ENCODE data around the gene ZBTB20. TPM values are rescaled to one million over a fixed set of nuclear protein-coding genes. Genes with fewer than 3 reads are reported as not detected.

The ZBTB20 gene
- total and polyA plus RNA-seq, 4 donors, result 3.1 to 57.4 (median 29.3) TPM

DNA sequence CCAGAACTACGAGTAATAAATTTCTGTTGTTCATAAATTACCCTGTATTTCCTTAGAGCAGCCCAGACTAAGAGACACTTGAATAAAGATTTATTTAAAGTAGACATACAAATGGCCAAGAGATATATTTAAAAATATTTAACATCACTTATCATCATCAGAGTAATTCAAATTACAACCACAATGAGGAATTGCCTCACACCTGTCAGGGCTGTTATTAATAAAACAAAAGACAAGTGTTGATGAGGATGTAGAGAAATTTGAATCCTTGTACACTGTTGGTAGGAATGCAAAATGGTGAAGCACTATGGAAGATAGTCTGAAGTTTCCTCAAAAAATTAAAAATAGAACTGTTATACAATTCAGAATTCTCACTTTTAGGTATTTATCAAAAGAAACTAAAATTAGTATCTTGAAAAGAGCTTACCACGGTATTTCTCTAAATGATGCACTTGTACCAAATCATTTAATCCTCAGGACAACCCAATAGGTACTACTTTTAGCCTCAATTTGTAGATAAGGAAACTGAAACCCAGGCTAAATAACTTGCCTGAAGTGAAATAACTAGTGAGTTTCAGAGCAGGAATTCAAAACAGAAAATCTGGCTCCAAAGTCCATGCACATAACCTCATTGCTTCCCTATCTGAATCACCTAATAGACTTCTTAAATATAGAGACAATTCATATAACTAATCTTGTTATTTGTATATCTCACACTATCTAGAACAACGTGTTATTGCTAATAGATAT is 69.4 kb downstream of the ZBTB20 start:
- H3K27ac ChIP-seq (ENCODE audit: low read depth, low read length), result no peak overlapping the region
- H3K27me3 ChIP-seq (ENCODE audit: control insufficient read depth, insufficient read depth, low read length), result no peaks in the 10 kb centered on the region
- H3K9me3 ChIP-seq (ENCODE audit: control insufficient read depth, insufficient read depth, low read length), result peaks cover 2% of the 10 kb centered on the region
- H3K4me1 ChIP-seq (ENCODE audit: control insufficient read depth, insufficient read depth, low read length), result no peaks in the 10 kb centered on the region
- no CpG with 5 or more reads among the region's 3 CpGs for WGBS (ENCODE audit: insufficient coverage)
- DNase-seq (ENCODE audit: low read depth in 4 of 6, low spot score in 6 of 6), result no peak
- no peaks in the 10 kb centered on the region for H3K36me3 ChIP-seq (ENCODE audit: control insufficient read depth, insufficient read depth, low read length)
- no peak overlapping the region for H3K4me3 ChIP-seq (ENCODE audit: low read depth, low read length)

DNA sequence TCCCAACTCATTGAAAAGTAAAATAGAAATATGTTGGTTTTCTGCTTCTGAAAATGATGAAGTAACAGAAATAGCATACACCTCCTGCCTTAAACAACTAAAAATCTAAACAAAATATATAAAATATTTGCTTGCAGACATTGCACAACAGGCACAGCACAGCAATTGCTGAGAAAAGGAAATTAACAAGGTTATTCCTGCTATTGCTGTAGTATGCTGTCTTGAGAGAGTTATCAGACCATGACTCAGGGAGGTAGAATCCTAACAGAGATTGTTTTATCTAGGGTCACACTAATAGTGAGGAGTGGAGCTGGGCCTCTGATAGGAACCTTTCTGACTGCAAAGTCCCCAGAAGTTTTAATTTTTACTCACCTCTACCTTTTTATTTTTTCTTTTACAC is 72.6 kb downstream of the ZBTB20 start:
- no peak overlapping the region for H3K27ac ChIP-seq (ENCODE audit: low read depth, low read length)
- H3K27me3 ChIP-seq (ENCODE audit: control insufficient read depth, insufficient read depth, low read length), result no peaks in the 10 kb centered on the region
- H3K9me3 ChIP-seq (ENCODE audit: control insufficient read depth, insufficient read depth, low read length), result peaks cover 2% of the 10 kb centered on the region
- no peak for DNase-seq (ENCODE audit: low read depth in 4 of 6, low spot score in 6 of 6)
- H3K36me3 ChIP-seq (ENCODE audit: control insufficient read depth, insufficient read depth, low read length), result no peaks in the 10 kb centered on the region
- no peaks in the 10 kb centered on the region for H3K4me1 ChIP-seq (ENCODE audit: control insufficient read depth, insufficient read depth, low read length)
- H3K4me3 ChIP-seq (ENCODE audit: low read depth, low read length), result no peak overlapping the region

DNA sequence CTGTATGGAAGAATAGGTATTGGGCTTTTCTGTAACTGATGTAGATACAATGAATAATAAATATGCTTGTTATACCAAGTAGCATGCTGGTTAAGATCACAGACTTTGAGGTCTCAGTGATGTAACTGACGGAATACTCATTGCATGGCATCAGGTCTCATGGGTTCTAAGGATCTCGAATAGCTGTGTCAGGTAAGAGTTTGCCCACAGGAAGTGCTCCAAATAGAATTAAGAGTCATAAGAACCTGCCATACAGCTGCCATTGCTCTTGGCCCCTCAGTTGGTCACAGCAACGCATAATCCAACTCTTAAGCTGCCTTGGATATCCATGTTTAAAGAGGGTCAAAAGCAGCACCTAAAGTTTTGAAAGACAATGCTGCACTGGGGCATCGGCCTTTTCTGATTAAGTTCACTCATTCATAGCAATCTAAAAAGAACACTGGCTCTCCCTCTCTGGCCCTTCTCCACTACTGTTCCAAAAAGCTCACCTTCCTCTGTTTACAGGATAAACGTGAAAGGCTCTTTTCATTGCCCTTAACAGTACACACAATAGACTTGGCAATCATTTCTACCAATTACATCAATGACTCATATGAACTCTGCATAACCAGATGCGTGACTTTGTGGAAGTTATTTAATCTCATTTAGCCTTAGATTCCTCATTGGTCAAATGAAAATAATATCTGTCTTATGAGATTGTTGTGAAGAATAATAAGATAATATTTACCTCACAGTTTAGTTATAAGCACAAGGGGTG is 74.6 kb downstream of the ZBTB20 start:
- WGBS (ENCODE audit: insufficient coverage), result 75% methylated on average over 5 of the region's 6 CpGs
- no peak overlapping the region for H3K27ac ChIP-seq (ENCODE audit: low read depth, low read length)
- H3K36me3 ChIP-seq (ENCODE audit: control insufficient read depth, insufficient read depth, low read length), result no peaks in the 10 kb centered on the region
- peaks cover 2% of the 10 kb centered on the region for H3K9me3 ChIP-seq (ENCODE audit: control insufficient read depth, insufficient read depth, low read length)
- no peak overlapping the region for H3K4me3 ChIP-seq (ENCODE audit: low read depth, low read length)
- no peaks in the 10 kb centered on the region for H3K4me1 ChIP-seq (ENCODE audit: control insufficient read depth, insufficient read depth, low read length)
- no peaks in the 10 kb centered on the region for H3K27me3 ChIP-seq (ENCODE audit: control insufficient read depth, insufficient read depth, low read length)
- DNase-seq (ENCODE audit: low read depth in 4 of 6, low spot score in 6 of 6), result no peak

DNA sequence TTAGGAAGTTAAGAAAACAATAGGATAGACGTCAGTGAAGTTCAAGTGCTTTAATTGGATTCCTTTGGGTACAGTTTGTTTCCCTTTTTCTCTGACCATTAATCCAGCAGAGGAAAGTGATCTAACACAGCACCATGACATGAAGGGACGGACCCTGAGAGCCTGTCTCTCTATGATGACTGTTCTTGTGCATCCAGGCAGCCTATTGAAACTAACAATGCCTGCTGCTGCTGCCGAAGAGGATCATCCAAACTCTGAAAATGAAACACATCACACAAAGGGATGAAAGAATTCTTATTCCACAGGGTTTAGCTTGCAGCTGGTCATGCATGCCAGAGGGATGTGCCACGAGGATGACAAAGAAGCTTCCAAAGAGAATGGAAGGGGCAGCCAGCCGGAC is 75.5 kb downstream of the ZBTB20 start:
- DNase-seq (ENCODE audit: low read depth in 4 of 6, low spot score in 6 of 6), result peak in 2 of 6 donors; percentile 42 to 56
- H3K27ac ChIP-seq (ENCODE audit: low read depth, low read length), result peak overlapping the region; percentile 50
- H3K4me3 ChIP-seq (ENCODE audit: low read depth, low read length), result no peak overlapping the region

DNA sequence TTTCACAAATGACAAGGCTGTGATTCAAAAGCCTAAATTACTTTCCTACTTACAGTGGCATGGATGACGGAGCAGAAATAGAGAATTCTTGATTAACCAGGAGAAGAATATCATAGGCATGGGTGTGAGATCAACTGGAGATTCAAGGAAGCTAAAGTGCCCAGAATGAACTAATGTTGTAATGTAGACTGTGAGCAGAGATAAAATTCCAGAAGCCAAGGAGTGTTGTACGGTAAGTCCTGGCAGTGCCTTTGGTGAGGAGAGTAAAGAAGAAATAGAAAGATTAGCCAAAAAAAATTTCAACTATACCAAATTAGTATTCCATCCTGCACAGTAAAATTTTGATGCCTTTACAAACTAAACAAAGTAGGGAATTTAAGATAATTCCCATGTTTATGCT is 75.9 kb downstream of the ZBTB20 start:
- H3K9me3 ChIP-seq (ENCODE audit: control insufficient read depth, insufficient read depth, low read length), result peaks cover 2% of the 10 kb centered on the region
- H3K4me3 ChIP-seq (ENCODE audit: low read depth, low read length), result no peak overlapping the region
- no peaks in the 10 kb centered on the region for H3K36me3 ChIP-seq (ENCODE audit: control insufficient read depth, insufficient read depth, low read length)
- H3K27me3 ChIP-seq (ENCODE audit: control insufficient read depth, insufficient read depth, low read length), result no peaks in the 10 kb centered on the region
- no peaks in the 10 kb centered on the region for H3K4me1 ChIP-seq (ENCODE audit: control insufficient read depth, insufficient read depth, low read length)
- peak overlapping the region; percentile 25 for H3K27ac ChIP-seq (ENCODE audit: low read depth, low read length)
- DNase-seq (ENCODE audit: low read depth in 4 of 6, low spot score in 6 of 6), result peak in 1 of 6 donors; percentile 6
- WGBS (ENCODE audit: insufficient coverage), result 100% methylated on average over 1 of the region's 2 CpGs

More for the DNA sequence above, 75.5 kb downstream of the ZBTB20 start:
- Histone ChIP-seq H3K9me3 (ENCODE audit: control insufficient read depth, insufficient read depth, low read length) (peaks cover 2% of the 10 kb centered on the region), H3K27me3 (ENCODE audit: control insufficient read depth, insufficient read depth, low read length) (no peaks in the 10 kb centered on the region), H3K4me1 (ENCODE audit: control insufficient read depth, insufficient read depth, low read length) (no peaks in the 10 kb centered on the region), H3K36me3 (ENCODE audit: control insufficient read depth, insufficient read depth, low read length) (no peaks in the 10 kb centered on the region)
- WGBS (ENCODE audit: insufficient coverage), result 30% methylated on average over 2 of the region's 5 CpGs

DNA sequence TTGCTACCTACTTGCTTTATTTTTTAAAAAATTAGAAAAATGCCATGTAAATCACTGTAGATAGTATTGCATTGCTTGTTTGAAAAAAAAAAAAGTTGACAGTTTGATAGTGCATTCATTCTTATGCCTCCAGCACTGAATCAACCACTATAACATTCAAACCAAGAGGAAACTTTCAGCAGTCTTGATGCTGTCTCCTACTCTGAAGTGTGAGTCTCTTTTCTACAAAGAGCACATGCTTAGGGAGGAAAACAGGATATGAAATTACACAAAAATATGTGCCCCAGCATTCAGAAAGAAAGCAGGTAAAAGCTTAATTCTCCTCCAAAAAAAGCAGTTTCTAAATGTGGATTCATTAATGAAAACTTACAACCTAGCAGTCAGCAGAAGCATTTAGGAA is 78.3 kb downstream of the ZBTB20 start:
- Histone ChIP-seq H3K4me3 (ENCODE audit: low read depth, low read length) (no peak overlapping the region), H3K4me1 (ENCODE audit: control insufficient read depth, insufficient read depth, low read length) (no peaks in the 10 kb centered on the region), H3K27ac (ENCODE audit: low read depth, low read length) (no peak overlapping the region), H3K36me3 (ENCODE audit: control insufficient read depth, insufficient read depth, low read length) (no peaks in the 10 kb centered on the region), H3K9me3 (ENCODE audit: control insufficient read depth, insufficient read depth, low read length) (no peaks in the 10 kb centered on the region), H3K27me3 (ENCODE audit: control insufficient read depth, insufficient read depth, low read length) (no peaks in the 10 kb centered on the region)
- DNase-seq (ENCODE audit: low read depth in 4 of 6, low spot score in 6 of 6), result no peak

GRCh38 chr3:115062412-115062956 is 84.6 kb downstream of the ZBTB20 start:
- no peaks in the 10 kb centered on the region for H3K36me3 ChIP-seq (ENCODE audit: control insufficient read depth, insufficient read depth, low read length)
- DNase-seq (ENCODE audit: low read depth in 4 of 6, low spot score in 6 of 6), result no peak
- no peaks in the 10 kb centered on the region for H3K4me1 ChIP-seq (ENCODE audit: control insufficient read depth, insufficient read depth, low read length)
- peak overlapping the region; percentile 86 for H3K27ac ChIP-seq (ENCODE audit: low read depth, low read length)
- no peaks in the 10 kb centered on the region for H3K9me3 ChIP-seq (ENCODE audit: control insufficient read depth, insufficient read depth, low read length)
- H3K4me3 ChIP-seq (ENCODE audit: low read depth, low read length), result no peak overlapping the region
- no peaks in the 10 kb centered on the region for H3K27me3 ChIP-seq (ENCODE audit: control insufficient read depth, insufficient read depth, low read length)

DNA sequence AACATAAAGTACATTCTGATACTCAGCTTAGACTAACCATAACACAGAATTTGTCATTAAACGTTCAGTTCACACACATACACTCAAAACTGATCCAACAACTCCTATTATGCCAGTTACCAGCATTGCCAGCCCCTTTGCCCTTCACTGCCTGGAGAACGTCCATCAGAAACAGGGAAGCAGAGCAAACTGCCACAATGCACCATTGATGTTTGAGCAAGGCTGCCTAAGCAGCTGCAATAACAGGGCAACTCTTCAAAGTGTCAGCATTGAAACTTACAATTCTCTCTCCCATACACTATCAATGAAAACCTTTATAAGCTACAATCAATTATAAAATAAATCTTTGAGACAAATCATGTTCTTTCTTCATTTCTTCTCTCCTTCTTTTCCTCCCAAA is 85.1 kb downstream of the ZBTB20 start:
- Histone ChIP-seq H3K27me3 (ENCODE audit: control insufficient read depth, insufficient read depth, low read length) (no peaks in the 10 kb centered on the region), H3K36me3 (ENCODE audit: control insufficient read depth, insufficient read depth, low read length) (no peaks in the 10 kb centered on the region), H3K4me1 (ENCODE audit: control insufficient read depth, insufficient read depth, low read length) (no peaks in the 10 kb centered on the region), H3K9me3 (ENCODE audit: control insufficient read depth, insufficient read depth, low read length) (no peaks in the 10 kb centered on the region), H3K27ac (ENCODE audit: low read depth, low read length) (peak overlapping the region; percentile 86), H3K4me3 (ENCODE audit: low read depth, low read length) (peak overlapping the region; percentile 23)
- DNase-seq (ENCODE audit: low read depth in 4 of 6, low spot score in 6 of 6), result peak in 5 of 6 donors; percentile 36 to 87 (median 50)
- WGBS (ENCODE audit: insufficient coverage), result 16% methylated on average over 2 of the region's 2 CpGs

DNA sequence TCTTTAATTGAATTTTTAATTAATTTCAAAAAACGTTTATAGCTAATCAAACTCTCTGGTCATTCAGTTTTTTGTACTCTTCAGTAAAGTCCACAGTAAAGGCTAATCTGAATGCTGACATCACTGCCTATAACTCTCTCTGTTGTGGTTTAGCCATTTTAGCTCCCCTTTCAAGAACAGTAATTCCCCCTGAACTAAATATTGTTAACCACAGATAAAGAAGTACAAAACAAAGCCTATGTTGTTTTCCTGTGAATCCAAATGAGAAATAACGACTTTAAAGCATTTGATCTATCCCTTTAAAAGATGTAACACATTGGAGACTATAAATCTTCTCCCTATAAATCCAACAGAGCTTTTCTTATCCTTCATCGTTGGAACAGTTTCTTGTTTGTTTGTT is 94.2 kb downstream of the ZBTB20 start:
- peak in 2 of 6 donors; percentile 7 to 14 for DNase-seq (ENCODE audit: low read depth in 4 of 6, low spot score in 6 of 6)
- Histone ChIP-seq H3K4me1 (ENCODE audit: control insufficient read depth, insufficient read depth, low read length) (no peaks in the 10 kb centered on the region), H3K4me3 (ENCODE audit: low read depth, low read length) (no peak overlapping the region), H3K36me3 (ENCODE audit: control insufficient read depth, insufficient read depth, low read length) (no peaks in the 10 kb centered on the region), H3K9me3 (ENCODE audit: control insufficient read depth, insufficient read depth, low read length) (no peaks in the 10 kb centered on the region), H3K27ac (ENCODE audit: low read depth, low read length) (no peak overlapping the region), H3K27me3 (ENCODE audit: control insufficient read depth, insufficient read depth, low read length) (no peaks in the 10 kb centered on the region)
- WGBS (ENCODE audit: insufficient coverage), result no CpG with 5 or more reads among the region's 3 CpGs

DNA sequence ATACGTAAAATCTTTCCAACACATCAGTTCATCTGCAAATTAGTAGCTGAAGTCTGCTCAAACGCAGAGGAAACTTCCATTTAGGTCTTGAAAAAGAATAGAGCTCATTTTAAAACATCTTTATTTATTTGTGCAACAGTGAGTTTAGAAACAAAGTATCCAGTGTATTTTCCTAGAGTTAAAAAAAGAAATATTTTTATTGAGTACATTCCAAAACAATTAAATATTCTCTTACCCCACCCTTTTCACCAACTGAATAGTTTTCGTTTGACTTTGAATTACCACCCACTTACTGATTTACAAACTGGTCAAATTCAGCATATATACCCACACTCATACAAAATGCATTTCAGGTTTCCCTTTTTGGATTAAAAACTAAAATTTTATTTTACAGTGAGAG is 104.7 kb downstream of the ZBTB20 start:
- Histone ChIP-seq H3K27me3 (ENCODE audit: control insufficient read depth, insufficient read depth, low read length) (no peaks in the 10 kb centered on the region), H3K27ac (ENCODE audit: low read depth, low read length) (peak overlapping the region; percentile 21), H3K4me3 (ENCODE audit: low read depth, low read length) (no peak overlapping the region), H3K36me3 (ENCODE audit: control insufficient read depth, insufficient read depth, low read length) (no peaks in the 10 kb centered on the region), H3K4me1 (ENCODE audit: control insufficient read depth, insufficient read depth, low read length) (no peaks in the 10 kb centered on the region), H3K9me3 (ENCODE audit: control insufficient read depth, insufficient read depth, low read length) (no peaks in the 10 kb centered on the region)
- no peak for DNase-seq (ENCODE audit: low read depth in 4 of 6, low spot score in 6 of 6)
- 63% methylated on average over 1 of the region's 3 CpGs for WGBS (ENCODE audit: insufficient coverage)

Measured in spinal cord (tissue), 10 donors.